Mesodermal cell (in vitro differentiated cells): ENCODE data around the gene INO80B.
"Not testable (repeated sequence)": the region's sequence is repeated elsewhere in the genome, so short reads cannot be mapped to it uniquely, and the experiment has no call there.

Experiments
- H3K27ac ChIP-seq: 2 replicates; pipeline ENCODE4 v1.7.0; 2013; ENCODE audit warnings: mild to moderate bottlenecking, low read depth, low read length, moderate library complexity; ENCODE audit not compliant: severe bottlenecking
- H3K36me3 ChIP-seq: 2 replicates; pipeline ENCODE4 v1.7.1; 2013; ENCODE audit warnings: mild to moderate bottlenecking, low read length, moderate library complexity; ENCODE audit not compliant: control insufficient read depth, insufficient read depth
- H3K4me1 ChIP-seq: one replicate; pipeline ENCODE4 v1.7.1; 2013; ENCODE audit warnings: mild to moderate bottlenecking, low read length; ENCODE audit not compliant: insufficient read depth, control insufficient read depth, poor library complexity, severe bottlenecking
- H3K4me3 ChIP-seq: 2 replicates; pipeline ENCODE4 v1.7.0; 2013; ENCODE audit warnings: low read length, control low read depth, mild to moderate bottlenecking; ENCODE audit not compliant: insufficient read depth, poor library complexity, severe bottlenecking; ENCODE audit errors: extremely low read depth
- H3K9me3 ChIP-seq: 2 replicates; pipeline ENCODE4 v1.7.1; 2013; ENCODE audit warnings: mild to moderate bottlenecking, low read length, moderate library complexity; ENCODE audit not compliant: control insufficient read depth
- WGBS, 2 experiments: methylation state at CpG; one replicate each; pipeline ENCODE4 v1.1.5; 2013; ENCODE audit warnings: missing lambda C conversion rate in 2 of 2; ENCODE audit not compliant: insufficient coverage in 2 of 2; 5-methylcytosine and 5-hydroxymethylcytosine counted together

Gene INO80B

DNA sequence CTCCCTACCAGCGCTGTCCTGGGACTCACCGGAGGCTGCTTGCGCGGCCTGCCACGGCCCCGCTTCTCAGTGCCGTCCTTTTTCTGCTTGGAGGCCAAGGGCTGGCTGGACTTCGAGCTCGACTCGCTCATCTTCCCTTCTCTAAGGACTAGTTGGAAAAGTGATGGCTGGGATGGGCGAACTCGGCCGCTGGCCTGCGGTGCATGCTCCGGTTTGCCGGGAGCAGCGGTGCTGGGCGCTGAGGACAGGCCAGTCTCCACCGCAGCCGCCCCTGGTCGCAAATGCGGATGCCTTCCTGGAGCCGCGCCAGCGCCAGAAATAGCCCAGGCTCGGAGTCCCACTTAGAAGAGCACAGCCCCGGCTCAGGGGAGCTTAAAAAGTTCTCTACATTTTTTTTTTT, 36.6 kb upstream of the INO80B start:
- Histone ChIP-seq H3K4me1 (peaks cover 2% of the 10 kb centered on the region), H3K9me3 (no peaks in the 10 kb centered on the region), H3K4me3 (no peak overlapping the region), H3K27ac (no peak overlapping the region), H3K36me3 (no peaks in the 10 kb centered on the region)
- 96 to 98% methylated on average over 23 to 26 of the region's 27 CpGs for WGBS, 2 experiments

DNA sequence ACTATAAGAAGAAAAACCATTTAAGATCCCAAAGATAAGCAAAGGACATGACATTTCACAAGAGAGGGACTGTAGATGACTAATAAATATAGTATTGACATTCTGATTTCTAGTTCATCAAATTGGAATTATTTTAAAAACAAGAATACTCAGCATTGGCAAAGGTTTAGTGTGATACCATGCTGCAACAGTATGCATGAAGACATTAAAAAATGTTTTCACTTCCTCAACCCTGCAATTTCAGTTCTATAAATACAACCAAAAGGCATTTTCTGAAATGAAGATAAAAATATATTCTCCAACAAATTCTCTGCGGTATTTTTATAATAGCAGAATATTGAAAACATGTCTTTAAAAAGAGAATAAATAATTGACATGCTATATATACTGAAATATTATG, 35.5 kb upstream of the INO80B start:
- Histone ChIP-seq H3K27ac (no peak overlapping the region), H3K4me1 (peaks cover 2% of the 10 kb centered on the region), H3K36me3 (no peaks in the 10 kb centered on the region), H3K4me3 (no peak overlapping the region), H3K9me3 (no peaks in the 10 kb centered on the region)
- WGBS, 2 experiments = no CpG with 5 or more reads among the region's 1 CpG

DNA sequence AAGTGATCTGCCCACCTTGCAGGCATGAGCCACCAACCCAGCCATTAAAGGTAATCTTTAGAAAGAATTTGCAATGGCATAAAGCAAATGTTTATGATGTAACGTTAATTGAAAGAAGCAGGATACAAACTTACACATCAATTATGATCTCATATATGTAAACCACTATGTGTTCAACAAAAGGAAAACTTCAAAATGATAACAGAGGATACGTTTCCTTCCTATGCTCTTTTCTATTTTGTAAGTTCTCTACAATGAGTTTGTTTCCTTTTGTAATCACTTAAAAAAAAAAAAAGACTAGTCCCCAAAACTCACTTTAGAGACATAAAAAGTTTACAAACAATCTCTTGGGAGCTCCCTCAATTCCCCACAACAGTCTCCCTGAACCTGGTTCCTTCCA, 34.9 kb upstream of the INO80B start:
- H3K4me3 ChIP-seq = no peak overlapping the region
- H3K9me3 ChIP-seq = no peaks in the 10 kb centered on the region
- WGBS, 2 experiments = 100% methylated on average over 1 of the region's 2 CpGs; no CpG with 5 or more reads in 1 of the 2 experiments
- H3K36me3 ChIP-seq = peaks cover 3% of the 10 kb centered on the region
- no peak overlapping the region for H3K27ac ChIP-seq
- peaks cover 8% of the 10 kb centered on the region for H3K4me1 ChIP-seq

GRCh38 chr2:74420443-74421103, 34.3 kb upstream of the INO80B start:
- not testable (repeated sequence) for H3K9me3 ChIP-seq, H3K27ac ChIP-seq, H3K36me3 ChIP-seq
- Histone ChIP-seq H3K4me1 (peaks cover 10% of the 10 kb centered on the region), H3K4me3 (peak overlapping the region; percentile 82)
- WGBS, 2 experiments = 91 to 94% methylated on average over 12 to 14 of the region's 19 CpGs

DNA sequence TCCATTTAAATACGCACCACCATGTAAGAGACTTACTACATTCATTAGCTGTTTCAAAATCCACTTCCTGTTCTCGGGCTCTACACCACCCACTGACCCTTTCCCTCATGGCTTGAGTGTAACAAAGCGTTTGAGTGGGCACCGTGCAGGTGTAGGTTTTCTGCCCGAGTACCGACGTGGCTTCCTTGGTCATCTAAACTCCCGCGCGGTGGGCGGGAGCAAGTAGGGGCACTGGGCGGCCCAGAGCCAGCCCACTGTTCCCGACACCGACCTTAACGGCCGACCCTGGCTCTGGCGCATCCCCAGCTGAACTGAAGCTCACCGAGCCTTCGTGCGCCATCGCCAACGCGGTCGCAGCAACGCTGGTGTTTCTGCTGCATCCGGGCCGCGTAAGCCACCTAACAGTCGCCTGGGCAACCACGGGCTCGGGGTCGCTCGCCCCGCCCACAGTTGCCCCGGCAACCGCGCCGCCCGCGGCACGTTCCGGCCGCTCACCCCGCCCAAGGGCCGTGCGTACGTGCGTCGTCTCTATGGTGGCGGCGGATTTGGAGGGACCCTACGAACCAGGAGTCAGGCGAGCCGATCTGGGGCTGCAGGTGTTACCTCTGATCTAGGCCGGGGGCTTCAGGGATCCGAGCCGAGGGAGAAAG, 33.5 kb upstream of the INO80B start, which contains the start of the genes C2orf81 and WDR54:
TSS of gene C2orf81 (minus strand) at position 399 of the 650 bp plus-strand sequence. CDS start at position 340, 59 bp downstream.
TSS of gene WDR54 (plus strand) at position 510 of the 650 bp plus-strand sequence. CDS start 424 bp downstream, outside the sequence.
- WGBS, 2 experiments = 2% methylated on average over 52 to 57 of the region's 57 CpGs

GRCh38 chr2:74423231-74424095, 31.4 kb upstream of the INO80B start:
- Histone ChIP-seq H3K4me3 (no peak overlapping the region), H3K36me3 (peaks cover 35% of the 10 kb centered on the region), H3K27ac (no peak overlapping the region), H3K4me1 (peaks cover 18% of the 10 kb centered on the region), H3K9me3 (no peaks in the 10 kb centered on the region)
- WGBS, 2 experiments = 90 to 96% methylated on average over 7 to 8 of the region's 9 CpGs

More for the DNA sequence above, 33.5 kb upstream of the INO80B start, which contains the start of the genes C2orf81 and WDR54:
- Histone ChIP-seq H3K4me1 (peaks cover 13% of the 10 kb centered on the region), H3K4me3 (peak within 1 kb of the TSS; percentile 82), H3K27ac (peak within 1 kb of the TSS; percentile 62), H3K36me3 (peaks cover 14% of the 10 kb centered on the region), H3K9me3 (no peaks in the 10 kb centered on the region)

DNA sequence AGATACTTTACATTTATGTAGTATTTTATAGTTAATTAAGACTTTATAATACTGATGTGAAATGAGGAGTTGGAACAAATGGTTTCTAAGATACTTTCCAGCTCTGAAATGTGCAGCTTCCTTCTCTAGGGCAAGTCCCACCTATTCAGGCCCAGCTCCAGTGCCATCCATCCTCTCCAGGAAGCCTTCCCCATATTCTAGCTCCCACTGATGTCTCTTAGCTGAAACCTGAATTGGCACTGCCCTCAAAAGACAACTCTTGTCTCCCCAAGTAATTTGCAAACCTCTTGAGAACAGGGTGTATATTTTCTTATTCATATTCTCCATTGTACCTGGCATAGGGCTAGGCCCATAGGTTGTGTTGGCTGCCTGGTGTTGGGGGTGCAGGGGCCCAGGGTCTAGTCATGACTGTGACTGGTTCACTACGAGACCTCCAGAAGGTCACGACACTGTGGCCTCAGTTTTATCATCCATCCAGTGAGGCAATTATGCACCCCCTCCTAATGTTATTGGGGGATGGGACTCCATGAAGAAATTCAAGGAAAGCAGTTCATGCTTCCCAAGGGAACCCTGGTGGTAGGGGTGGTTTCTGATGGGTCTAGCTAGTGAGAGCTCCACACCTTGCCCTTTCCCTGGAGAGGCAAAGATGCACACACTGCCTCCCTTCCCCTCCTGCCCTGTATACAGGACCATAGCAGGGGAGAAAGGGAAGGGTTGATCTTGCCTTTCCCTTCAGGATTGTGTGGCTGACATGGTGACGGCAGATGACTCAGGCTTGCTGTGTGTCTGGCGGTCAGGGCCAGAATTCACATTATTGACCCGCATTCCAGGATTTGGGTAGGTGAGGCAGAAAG, 30.5 kb upstream of the INO80B start:
- Histone ChIP-seq H3K36me3 (peaks cover 44% of the 10 kb centered on the region), H3K9me3 (no peaks in the 10 kb centered on the region), H3K27ac (peak overlapping the region; percentile 36), H3K4me1 (peaks cover 18% of the 10 kb centered on the region), H3K4me3 (no peak overlapping the region)
- 89 to 96% methylated on average over 3 of the region's 5 CpGs for whole genome bisulfite sequencing, 2 experiments

- peaks cover 51% of the 10 kb centered on the region for H3K36me3 ChIP-seq
- H3K27ac ChIP-seq = no peak overlapping the region
These were observed 29.9 kb upstream of the INO80B start for GRCh38 chr2:74424995-74425406.

GRCh38 chr2:74425523-74425922, 29.4 kb upstream of the INO80B start:
- 96 to 98% methylated on average over 6 to 7 of the region's 7 CpGs for WGBS, 2 experiments
- H3K27ac ChIP-seq = peak overlapping the region; percentile 0
- H3K4me3 ChIP-seq = no peak overlapping the region
- H3K36me3 ChIP-seq = peaks cover 56% of the 10 kb centered on the region
- no peaks in the 10 kb centered on the region for H3K9me3 ChIP-seq
- peaks cover 18% of the 10 kb centered on the region for H3K4me1 ChIP-seq

More at GRCh38 chr2:74424995-74425406, 29.9 kb upstream of the INO80B start:
- H3K4me1 ChIP-seq = peaks cover 18% of the 10 kb centered on the region
- WGBS, 2 experiments = 95 to 96% methylated on average over 4 of the region's 5 CpGs
- H3K9me3 ChIP-seq = no peaks in the 10 kb centered on the region
- H3K4me3 ChIP-seq = no peak overlapping the region
